ENCODE results near the gene CCDC28B. TPM values are rescaled to one million over a fixed set of nuclear protein-coding genes. Genes with fewer than 3 reads are reported as not detected.

CCDC28B gene
- total and polyA plus RNA-seq, 2 of the 13 experiments (the other 11 are each of a cell fraction or from before 2014, with no cell fraction given): 2.6 to 3.5 TPM

- TF ChIP-seq HNF1A (IDR thresholded peaks at IDR 0.05; ENCODE audit: low read depth): no peak
- peak; percentile 36; the same call in 1 of the 2 replicates for TF ChIP-seq HNF1A (CRISPR knock-in tag; IDR thresholded peaks at IDR 0.05; ENCODE audit: borderline replicate concordance)
- 0 out of 2 replicates have a peak, but pooled peaks have one; percentile 53 for TF ChIP-seq KLF15 (CRISPR knock-in tag; IDR thresholded peaks at IDR 0.05; ENCODE audit: borderline replicate concordance)
- TF ChIP-seq ESRRA (CRISPR knock-in tag; IDR thresholded peaks at IDR 0.05; ENCODE audit: low read depth): no peak
- no peak for TF ChIP-seq PHF21A (CRISPR knock-in tag; IDR thresholded peaks at IDR 0.05)
- TF ChIP-seq KDM4B (CRISPR knock-in tag; IDR thresholded peaks at IDR 0.05): 0 out of 2 replicates have a peak, but pooled peaks have one; percentile 10
- no peak for TF ChIP-seq CSRNP2 (CRISPR knock-in tag; conservative IDR thresholded peaks at IDR 0.05; ENCODE audit: low read depth)
- TF ChIP-seq NCOR1 (IDR thresholded peaks at IDR 0.05; ENCODE audit: borderline replicate concordance, low read length): no peak
- no peak for TF ChIP-seq REXO4 (CRISPR knock-in tag; IDR thresholded peaks at IDR 0.05; ENCODE audit: borderline replicate concordance)
- no peak for TF ChIP-seq CERS6 (CRISPR knock-in tag; IDR thresholded peaks at IDR 0.05)
- 0 out of 2 replicates have a peak, but pooled peaks have one; percentile 52 for TF ChIP-seq HMGXB3 (CRISPR knock-in tag; IDR thresholded peaks at IDR 0.05; ENCODE audit: borderline replicate concordance)
- TF ChIP-seq ZKSCAN8 (CRISPR knock-in tag; IDR thresholded peaks at IDR 0.05; ENCODE audit: borderline replicate concordance): no peak
- 0 out of 2 replicates have a peak, but pooled peaks have one; percentile 26 for TF ChIP-seq ZSCAN29 (CRISPR knock-in tag; conservative IDR thresholded peaks at IDR 0.05)
- TF ChIP-seq ZNF883 (CRISPR knock-in tag; IDR thresholded peaks at IDR 0.05; ENCODE audit: not compliant biosample characterization): no peak
- no peak for TF ChIP-seq ZBTB25 (CRISPR knock-in tag; IDR thresholded peaks at IDR 0.05)
Observed at GRCh38 chr1:32241001-32241763, 40.8 kb downstream of the CCDC28B start (continued).
